Measurements from ENCODE around the gene CNGA2. TPM values are rescaled to one million over a fixed set of nuclear protein-coding genes. Genes with fewer than 3 reads are reported as not detected.

Gene CNGA2
- total RNA-seq, 4 donors from 2014 or later, result not detected

GRCh38 chrX:151722241-151722846 is 12.2 kb upstream of the CNGA2 start:
- Histone ChIP-seq H3K9me3 (no peaks in the 10 kb centered on the region), H3K4me1 (no peaks in the 10 kb centered on the region), H3K27ac (no peak overlapping the region), H3K27me3 (no peaks in the 10 kb centered on the region), H3K4me3 (no peak overlapping the region), H3K36me3 (no peaks in the 10 kb centered on the region)
- TF ChIP-seq EP300 (IDR thresholded peaks at IDR 0.05), result no peak
- TF ChIP-seq POLR2A (IDR thresholded peaks at IDR 0.05), result no peak
- TF ChIP-seq, protein P1, sequence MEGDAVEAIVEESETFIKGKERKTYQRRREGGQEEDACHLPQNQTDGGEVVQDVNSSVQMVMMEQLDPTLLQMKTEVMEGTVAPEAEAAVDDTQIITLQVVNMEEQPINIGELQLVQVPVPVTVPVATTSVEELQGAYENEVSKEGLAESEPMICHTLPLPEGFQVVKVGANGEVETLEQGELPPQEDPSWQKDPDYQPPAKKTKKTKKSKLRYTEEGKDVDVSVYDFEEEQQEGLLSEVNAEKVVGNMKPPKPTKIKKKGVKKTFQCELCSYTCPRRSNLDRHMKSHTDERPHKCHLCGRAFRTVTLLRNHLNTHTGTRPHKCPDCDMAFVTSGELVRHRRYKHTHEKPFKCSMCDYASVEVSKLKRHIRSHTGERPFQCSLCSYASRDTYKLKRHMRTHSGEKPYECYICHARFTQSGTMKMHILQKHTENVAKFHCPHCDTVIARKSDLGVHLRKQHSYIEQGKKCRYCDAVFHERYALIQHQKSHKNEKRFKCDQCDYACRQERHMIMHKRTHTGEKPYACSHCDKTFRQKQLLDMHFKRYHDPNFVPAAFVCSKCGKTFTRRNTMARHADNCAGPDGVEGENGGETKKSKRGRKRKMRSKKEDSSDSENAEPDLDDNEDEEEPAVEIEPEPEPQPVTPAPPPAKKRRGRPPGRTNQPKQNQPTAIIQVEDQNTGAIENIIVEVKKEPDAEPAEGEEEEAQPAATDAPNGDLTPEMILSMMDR (IDR thresholded peaks at IDR 0.05), result peak in 3 of 5 experiments; percentile 15 to 52 (median 22)
- DNase-seq (ENCODE audit: low spot score in 2 of 2), result no peak
- WGBS, 2 donors, result 50 to 67% methylated on average over 11 to 22 of the region's 24 CpGs

DNA sequence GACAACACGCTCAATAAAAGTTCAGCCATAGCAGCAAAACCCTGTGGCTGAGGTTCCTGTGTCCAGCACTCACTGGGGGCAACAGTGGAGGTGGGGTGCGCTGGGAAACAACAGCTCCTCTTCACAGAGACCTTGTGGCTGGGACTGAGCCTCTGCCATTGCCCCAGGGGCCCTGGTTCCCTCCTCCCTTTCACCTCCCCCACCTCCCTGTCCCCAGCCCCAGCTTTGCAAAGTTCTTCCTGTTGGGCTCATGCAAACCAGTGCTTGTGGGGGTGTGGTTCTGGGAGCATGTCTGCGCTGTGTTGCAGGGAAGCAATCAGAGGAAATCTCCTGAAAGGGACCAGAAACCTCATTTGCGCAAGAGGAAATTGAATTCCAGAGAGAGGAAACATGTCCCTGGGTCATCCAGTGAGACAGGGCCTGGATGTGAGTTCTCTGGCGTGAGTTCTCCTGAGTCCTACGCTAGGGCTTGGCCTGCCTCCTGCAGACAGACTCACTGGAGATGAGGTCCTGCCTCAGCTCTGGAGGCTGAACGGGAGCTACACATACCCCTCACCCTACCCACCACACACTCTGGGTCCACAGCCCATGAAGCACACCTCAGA is 11.3 kb upstream of the CNGA2 start:
- DNase-seq (ENCODE audit: low spot score in 2 of 2), result no peak
- Histone ChIP-seq H3K27ac (no peak overlapping the region), H3K4me3 (no peak overlapping the region), H3K9me3 (no peaks in the 10 kb centered on the region), H3K36me3 (no peaks in the 10 kb centered on the region), H3K27me3 (no peaks in the 10 kb centered on the region), H3K4me1 (no peaks in the 10 kb centered on the region)
- TF ChIP-seq, protein P1 (IDR thresholded peaks at IDR 0.05), result no peak
- TF ChIP-seq EP300 (IDR thresholded peaks at IDR 0.05) (no peak), POLR2A (IDR thresholded peaks at IDR 0.05) (no peak)
- whole genome bisulfite sequencing, 2 donors, result 83 to 85% methylated on average over 6 to 7 of the region's 7 CpGs

GRCh38 chrX:151724563-151725337 is 9.8 kb upstream of the CNGA2 start:
- no peaks in the 10 kb centered on the region for H3K4me1 ChIP-seq
- H3K4me3 ChIP-seq, result no peak overlapping the region
- H3K9me3 ChIP-seq, result no peaks in the 10 kb centered on the region
- TF ChIP-seq, protein P1 (IDR thresholded peaks at IDR 0.05), result no peak
- no peak for TF ChIP-seq EP300 (IDR thresholded peaks at IDR 0.05)
- no peak for TF ChIP-seq POLR2A (IDR thresholded peaks at IDR 0.05)
- WGBS, 2 donors, result 23 to 45% methylated on average over 5 to 7 of the region's 7 CpGs
- DNase-seq (ENCODE audit: low spot score in 2 of 2), result no peak
- no peak overlapping the region for H3K27ac ChIP-seq
- no peaks in the 10 kb centered on the region for H3K36me3 ChIP-seq
- no peaks in the 10 kb centered on the region for H3K27me3 ChIP-seq

DNA sequence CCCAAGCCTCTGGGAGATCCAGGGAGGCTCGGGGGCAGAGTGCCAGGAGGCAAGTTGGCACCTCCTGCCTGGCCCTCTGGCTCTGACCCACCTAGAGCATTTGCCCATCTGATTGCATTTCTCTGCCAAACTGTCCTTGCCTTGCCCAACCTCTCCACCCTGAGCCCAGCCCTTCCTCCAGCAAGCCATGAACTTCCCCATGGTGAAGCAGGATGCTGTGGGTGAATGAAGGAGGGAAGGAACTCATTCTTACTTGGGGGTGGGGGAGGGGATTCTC is 9.3 kb upstream of the CNGA2 start:
- no peaks in the 10 kb centered on the region for H3K36me3 ChIP-seq
- no peak overlapping the region for H3K27ac ChIP-seq
- TF ChIP-seq POLR2A (IDR thresholded peaks at IDR 0.05), result no peak
- TF ChIP-seq, protein P1 (IDR thresholded peaks at IDR 0.05), result no peak
- 40 to 43% methylated on average over 1 of the region's 1 CpG for WGBS, 2 donors
- DNase-seq (ENCODE audit: low spot score in 2 of 2), result no peak
- no peaks in the 10 kb centered on the region for H3K9me3 ChIP-seq
- no peak overlapping the region for H3K4me3 ChIP-seq
- H3K4me1 ChIP-seq, result no peaks in the 10 kb centered on the region
- no peaks in the 10 kb centered on the region for H3K27me3 ChIP-seq

DNA sequence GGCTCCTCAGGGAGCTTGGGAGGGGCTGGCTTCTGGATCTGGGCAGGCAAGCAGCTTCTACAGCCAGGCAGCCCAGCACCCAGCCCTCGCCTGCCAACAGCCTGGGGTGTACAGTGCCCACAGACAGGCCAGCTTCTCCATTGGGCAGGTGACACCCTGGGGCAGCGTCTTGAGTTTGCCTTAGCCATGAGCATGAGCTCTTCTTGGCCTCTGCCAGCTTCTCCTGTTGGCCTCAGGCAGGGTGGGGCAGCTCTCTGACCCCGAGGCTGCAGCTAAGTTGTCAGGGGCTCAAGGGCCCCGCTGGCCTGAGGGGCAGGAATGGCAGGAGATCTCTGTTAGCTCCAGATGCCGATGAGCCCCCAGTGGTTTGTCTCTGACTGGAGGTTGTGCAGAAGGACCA is 7.8 kb upstream of the CNGA2 start:
- Histone ChIP-seq H3K9me3 (no peaks in the 10 kb centered on the region), H3K4me1 (no peaks in the 10 kb centered on the region), H3K36me3 (no peaks in the 10 kb centered on the region), H3K27ac (no peak overlapping the region), H3K27me3 (no peaks in the 10 kb centered on the region), H3K4me3 (no peak overlapping the region)
- TF ChIP-seq POLR2A (IDR thresholded peaks at IDR 0.05) (no peak), EP300 (IDR thresholded peaks at IDR 0.05) (no peak)
- TF ChIP-seq, protein P1 (IDR thresholded peaks at IDR 0.05), result no peak
- 73% methylated on average over 4 of the region's 5 CpGs; no CpG with 5 or more reads in 1 of the 2 donors for WGBS, 2 donors
- DNase-seq (ENCODE audit: low spot score in 2 of 2), result no peak
